Anterior cingulate cortex (tissue), 58 donors: ENCODE results near the gene CHADL.
A peak's percentile ranks its signal among the peaks of the same experiment; 100 is the strongest.
"Not testable (repeated sequence)": the region's sequence is repeated elsewhere in the genome, so short reads cannot be mapped to it uniquely, and the experiment has no call there.

Source experiments
- DNase-seq, 58 donors: peaks; one replicate each; lab custom pipeline; 2025; lab: John Stamatoyannopoulos, UW

CHADL gene

GRCh38 chr22:41259756-41260155, 19.0 kb upstream of the CHADL start:
- not testable (repeated sequence) for DNase-seq

DNA sequence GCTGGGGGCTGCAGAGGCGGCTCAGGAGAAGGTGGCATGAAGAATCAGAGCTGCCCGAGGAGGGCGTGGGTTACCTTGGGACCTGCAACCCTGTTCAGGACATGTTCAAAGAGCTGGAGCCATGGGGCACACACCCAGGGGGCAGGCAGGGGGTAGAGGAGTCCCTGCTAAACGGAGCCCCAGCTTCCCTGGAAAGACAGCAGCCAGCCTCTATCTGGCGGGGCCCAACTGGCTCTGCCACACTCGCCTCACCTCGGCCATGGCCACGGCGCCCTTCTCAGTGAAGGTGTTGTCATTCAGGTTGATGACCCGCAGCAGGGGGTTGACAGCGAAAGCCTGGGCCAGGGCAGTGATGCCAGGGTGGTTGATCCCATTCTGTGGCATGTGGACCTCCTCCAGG, 17.0 kb upstream of the CHADL start:
- DNase-seq, result no peak

DNA sequence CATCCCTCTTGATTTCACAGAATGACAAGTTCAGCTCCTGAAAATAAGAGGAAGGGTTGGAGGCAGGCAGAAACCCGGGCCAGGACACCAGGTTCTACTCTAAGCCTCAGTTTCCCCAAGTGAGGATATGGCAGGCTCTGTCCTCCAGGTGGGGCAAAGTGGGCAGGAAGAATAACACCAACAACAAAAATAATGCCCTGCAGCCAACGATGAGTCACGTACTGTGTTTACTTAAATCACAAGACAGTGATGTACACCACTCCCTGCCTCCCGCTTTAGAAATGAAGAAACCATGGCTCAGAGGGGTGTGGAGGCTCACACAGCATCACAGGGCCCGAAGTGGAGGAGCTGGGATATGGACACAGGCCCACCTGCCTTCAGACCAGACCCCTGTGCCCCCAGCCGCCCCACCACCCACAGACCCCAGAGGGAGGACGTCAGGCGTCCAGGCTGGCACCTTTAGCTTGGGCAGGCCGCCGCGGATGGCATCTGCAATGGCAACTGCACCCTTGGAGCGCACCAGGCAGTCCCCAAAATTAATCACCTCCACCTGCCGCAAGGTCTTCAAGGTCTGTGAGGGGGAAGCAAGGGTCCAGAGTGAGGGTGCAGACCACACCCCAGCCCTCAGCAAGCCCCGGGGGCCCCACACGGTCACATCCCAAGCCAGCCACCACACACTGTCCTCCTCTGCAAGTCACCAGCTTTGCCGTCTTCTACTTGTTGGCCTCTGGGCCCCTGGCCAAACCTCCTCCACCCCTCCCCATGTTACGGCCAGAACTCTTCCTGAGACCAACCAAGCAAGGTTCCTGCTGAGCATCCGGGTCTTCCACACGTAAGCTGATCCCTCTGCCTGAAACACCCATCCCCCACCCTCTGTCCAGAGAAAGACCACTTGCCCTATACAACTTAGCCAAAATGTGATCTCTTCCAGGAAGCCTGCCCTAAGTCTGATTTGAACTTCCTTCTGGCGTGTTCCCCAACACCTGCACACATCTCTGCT, 15.8 kb upstream of the CHADL start:
- DNase-seq, result no peak

DNA sequence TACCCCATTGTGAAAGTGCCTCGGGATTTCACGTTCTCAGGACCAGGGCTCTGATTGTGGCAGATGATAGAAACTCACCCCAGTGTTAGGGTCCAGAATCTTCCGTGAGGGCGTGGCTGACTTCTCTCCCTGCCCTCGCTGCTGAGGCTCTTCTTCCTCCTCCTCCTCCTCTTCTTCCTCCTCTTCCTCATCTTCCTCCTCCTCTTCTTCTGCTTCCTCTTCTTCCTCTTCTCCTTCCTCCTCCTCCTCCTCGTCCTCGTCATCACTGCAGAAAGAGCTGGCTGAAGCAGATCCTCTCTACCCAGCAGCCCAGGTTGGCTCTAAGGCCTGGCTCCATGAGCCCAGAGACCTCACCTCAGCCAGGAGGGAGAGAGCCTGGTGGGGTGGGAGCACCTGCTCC, 13.5 kb upstream of the CHADL start:
- DNase-seq, result no peak

DNA sequence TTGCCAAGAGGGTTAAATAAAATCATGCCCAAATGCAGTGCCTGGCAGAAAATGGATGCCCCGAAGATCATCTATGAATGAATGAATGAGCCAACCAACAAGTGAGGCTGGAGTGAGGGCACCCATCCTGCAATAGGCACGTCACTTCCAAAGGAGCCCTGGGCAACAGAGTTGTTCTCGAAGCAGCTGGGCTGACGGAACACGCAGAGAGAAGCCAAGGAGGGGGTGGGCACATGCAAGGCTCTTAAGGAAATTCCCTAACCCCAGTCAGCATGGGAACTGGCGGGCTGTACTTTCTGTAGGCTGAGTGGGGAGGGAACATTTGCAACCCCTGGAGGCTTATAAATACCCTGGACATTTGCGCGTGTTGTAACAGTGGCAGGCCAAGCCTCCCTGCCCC, 11.6 kb upstream of the CHADL start:
- peak in 7 of 58 donors; percentile 13 to 46 (median 34) for DNase-seq

DNA sequence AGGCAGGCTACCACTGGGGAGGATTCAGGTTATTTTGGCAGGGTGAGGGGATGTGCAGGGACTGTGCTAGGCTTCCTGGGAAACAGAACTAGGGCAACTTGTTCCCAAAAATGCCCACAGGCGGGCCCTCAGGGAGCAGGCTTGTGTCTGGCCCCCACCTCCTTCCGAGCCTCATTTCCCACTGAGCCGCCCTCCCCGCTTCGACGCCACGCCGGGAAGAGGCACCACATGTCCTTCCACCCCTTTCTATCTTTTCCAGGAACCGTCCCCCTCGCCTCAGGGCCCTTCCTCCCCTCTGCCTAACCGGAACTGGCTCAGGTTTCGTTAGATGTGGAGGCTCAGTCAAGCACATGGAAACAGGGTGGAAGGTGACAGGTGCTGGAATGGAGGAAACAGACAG, 9.4 kb upstream of the CHADL start:
- DNase-seq, result no peak

DNA sequence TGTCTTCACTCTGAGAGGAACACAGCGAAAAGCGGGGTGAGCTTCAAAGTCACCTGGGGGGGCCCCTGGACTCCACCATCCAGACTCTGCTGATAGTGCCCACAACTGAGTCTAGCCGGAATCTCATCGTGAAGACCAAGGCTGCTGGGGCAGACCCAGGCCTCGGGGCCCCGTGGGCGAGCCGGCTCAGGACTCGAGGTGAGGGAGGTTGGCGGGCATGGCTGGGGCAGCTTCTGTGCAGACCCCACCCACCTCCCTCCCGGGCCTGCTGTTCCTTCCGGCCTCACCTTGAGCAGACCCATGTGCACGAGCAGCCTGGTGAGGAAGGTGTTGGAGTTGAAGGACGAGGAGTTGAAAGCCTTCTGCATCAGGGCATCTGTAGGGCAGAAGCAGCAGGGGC, 8.7 kb upstream of the CHADL start:
- DNase-seq, result no peak

- DNase-seq, result no peak
Observed at GRCh38 chr22:41248758-41249157, 8.0 kb upstream of the CHADL start.

- no peak for DNase-seq
Observed at GRCh38 chr22:41248314-41248713, 7.6 kb upstream of the CHADL start.

- peak in 4 of 58 donors; percentile 18 to 63 (median 32) for DNase-seq
Observed at GRCh38 chr22:41247703-41248102, 7.0 kb upstream of the CHADL start.

- no peak for DNase-seq
Observed at GRCh38 chr22:41245917-41246499, 5.3 kb upstream of the CHADL start.

GRCh38 chr22:41243361-41243760, 2.6 kb upstream of the CHADL start:
- DNase-seq, result no peak

GRCh38 chr22:41242396-41243117, 1.8 kb upstream of the CHADL start:
- no peak for DNase-seq

DNA sequence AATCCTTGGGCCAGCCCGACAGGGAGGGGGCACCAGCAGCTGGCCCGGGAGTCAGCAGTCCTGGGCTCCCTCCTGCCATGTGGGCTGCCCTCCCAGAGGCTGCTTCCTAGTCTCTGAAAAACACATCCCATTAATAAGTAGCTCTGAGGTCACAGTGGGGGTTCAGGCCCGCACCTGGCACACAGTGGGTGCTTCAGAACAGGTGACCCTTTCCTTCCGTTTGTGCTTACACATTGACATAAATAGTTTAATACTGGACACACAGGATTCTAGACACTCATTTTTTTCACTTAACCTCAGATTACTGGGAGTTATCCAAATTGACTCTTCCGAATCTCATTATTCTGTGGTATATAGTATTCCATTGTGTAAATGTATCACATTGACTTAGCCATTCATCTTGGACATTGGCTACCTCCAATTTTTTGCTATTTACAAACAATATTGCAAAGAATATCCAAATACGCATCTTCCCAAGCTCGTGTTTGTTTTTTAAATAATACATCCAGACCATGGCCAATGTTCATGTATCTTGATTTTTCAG, 474 bp upstream of the CHADL start:
- DNase-seq, result no peak

- DNase-seq, result peak in 16 of 58 donors; percentile 24 to 64 (median 41)
Observed at GRCh38 chr22:41239443-41240128, 1.1 kb downstream of the CHADL start.

- no peak for DNase-seq
Observed at GRCh38 chr22:41238570-41239442, 1.9 kb downstream of the CHADL start.

DNA sequence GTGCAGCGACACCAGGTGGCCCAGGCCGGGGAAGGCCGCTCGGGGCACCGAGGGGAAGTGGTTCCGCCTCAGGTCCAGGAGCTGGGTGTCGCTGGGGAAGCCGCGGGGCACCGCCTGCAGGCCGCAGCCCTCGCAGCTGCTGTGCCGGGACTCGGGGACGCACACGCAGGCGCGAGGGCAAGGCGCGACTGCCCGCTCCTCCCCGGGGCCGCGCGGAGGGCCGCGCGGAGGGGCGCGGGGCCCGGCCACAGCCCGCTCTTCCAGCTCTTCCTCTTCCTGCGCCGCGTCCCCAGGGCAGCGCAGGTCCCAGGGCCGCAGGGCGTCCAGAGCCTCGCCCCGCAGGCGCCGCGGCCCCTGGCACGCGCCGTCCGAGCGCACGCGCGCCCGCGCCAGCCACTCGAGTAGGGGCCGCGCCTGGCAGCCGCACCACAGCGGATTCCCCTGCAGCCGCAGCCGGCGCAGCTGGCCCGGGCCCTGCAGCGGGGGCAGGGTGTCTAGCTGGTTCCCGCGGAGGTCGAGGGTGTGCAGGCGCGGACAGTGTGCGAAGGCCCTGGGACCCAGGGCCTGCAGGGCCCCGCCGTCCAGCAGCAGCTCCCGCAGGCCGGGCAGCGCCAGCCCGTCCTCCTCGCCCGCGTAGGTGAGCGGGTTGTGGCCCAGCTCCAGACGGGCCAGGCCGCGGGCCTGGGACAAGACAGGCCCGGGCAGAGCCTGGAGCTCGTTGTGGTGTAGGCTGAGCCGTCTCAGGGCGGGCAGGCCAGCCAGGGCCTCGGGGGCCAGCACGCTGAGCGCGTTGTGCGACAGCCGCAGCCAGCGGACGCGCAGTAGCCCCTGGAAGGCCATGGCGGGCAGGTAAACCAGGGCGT, 2.8 kb downstream of the CHADL start:
- DNase-seq, result peak in 29 of 58 donors; percentile 10 to 59 (median 38)

- DNase-seq, result no peak
Observed at GRCh38 chr22:41237036-41237706, 3.6 kb downstream of the CHADL start.
